ENCODE data around the gene ZP2. TPM values are rescaled to one million over a fixed set of nuclear protein-coding genes. Genes with fewer than 3 reads are reported as not detected.

ZP2 gene
- total RNA-seq, 1 donor from 2014 or later: 0.67 TPM

DNA sequence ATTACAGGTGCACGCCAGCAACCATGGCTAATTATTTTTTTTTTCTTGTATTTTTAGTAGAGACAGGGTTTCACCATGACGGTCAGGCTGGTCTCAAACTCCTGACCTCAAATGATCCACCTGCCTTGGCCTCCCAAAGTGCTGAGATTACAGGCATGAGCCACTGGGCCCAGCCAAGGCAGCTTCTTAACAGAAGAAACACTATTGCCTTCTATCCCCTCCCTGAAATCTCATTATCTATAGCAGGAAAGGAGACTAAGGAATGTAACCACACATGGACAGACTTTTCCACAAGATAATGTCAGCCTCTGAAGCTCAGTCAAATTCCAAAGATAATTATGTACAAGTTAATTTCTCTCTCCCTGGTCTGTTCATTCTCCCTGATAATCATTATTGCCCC, 5.7 kb upstream of the ZP2 start:
- no peak for TF ChIP-seq CTCF (IDR thresholded peaks at IDR 0.05)
- intact Hi-C loops (cut with DNase I): no loop called here
- H3K9me3 ChIP-seq: no peaks in the 10 kb centered on the region
- ATAC-seq: no peak
- no peak overlapping the region for H3K4me3 ChIP-seq
- no peaks in the 10 kb centered on the region for H3K27me3 ChIP-seq
- no peaks in the 10 kb centered on the region for H3K36me3 ChIP-seq
- H3K27ac ChIP-seq: no peak overlapping the region
- no peak for DNase-seq
- H3K4me1 ChIP-seq: no peaks in the 10 kb centered on the region

DNA sequence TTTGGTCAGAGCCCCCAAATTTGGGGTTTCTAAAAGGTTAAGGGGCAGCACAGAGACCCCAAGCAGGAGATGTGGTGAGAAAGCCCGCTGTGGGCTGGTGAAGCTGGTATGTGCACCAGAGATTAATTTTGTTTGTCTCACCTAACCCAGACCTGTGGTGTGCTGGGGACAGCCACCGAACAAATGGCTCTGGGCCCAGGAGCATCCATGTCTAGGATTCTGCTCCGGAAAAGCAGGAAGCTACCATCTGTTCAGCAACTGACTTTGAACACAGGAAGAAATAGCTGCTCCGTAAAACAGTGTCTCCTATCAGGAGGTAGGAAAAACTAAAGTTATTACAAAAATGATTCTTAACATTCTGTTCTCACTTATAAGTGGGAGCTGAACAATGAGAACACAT, 2.7 kb upstream of the ZP2 start:
- Histone ChIP-seq H3K9me3 (no peaks in the 10 kb centered on the region), H3K4me1 (no peaks in the 10 kb centered on the region), H3K4me3 (no peak overlapping the region), H3K36me3 (no peaks in the 10 kb centered on the region), H3K27ac (no peak overlapping the region), H3K27me3 (no peaks in the 10 kb centered on the region)
- DNase-seq (no peak), ATAC-seq (no peak)
- intact Hi-C loops (cut with DNase I): no loop called here
- no peak for TF ChIP-seq CTCF (IDR thresholded peaks at IDR 0.05)

DNA sequence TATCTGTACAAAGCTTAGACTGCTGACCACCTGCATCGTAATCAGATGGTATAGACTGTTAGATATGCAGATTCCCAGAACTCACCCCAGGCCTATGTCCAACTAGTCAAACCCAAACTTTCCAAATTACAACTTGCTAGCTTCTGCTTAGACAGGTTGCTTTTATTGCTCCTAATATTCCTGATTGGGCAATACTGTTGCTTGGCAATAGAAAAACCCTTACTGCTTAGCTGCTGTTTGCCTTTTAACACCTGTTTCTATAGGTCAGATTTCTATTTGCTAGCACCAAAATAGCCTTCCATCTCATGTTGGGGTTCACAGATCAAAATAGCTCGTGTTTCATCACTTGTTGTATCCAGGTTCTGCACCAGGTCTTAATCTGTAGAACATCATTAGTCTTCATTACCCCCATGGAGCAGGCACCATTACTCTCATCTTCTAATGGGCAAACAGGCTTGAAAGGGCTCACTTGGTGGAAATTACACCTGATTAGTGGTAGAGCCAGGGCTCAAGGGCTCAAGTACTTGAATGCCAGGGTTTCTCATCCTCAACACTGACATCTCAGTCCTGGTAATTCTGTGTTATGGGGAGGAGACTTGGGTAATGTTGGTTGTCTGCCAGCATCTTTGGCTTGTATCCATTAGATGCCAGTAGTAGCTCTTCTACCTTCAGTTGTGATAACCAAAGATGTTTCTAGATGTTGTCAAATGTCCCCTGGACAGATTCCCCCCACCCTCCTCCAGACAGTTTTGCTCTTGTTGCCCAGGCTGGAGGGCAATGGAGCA, 2.7 kb downstream of the ZP2 start:
- Histone ChIP-seq H3K36me3 (no peaks in the 10 kb centered on the region), H3K27ac (no peak overlapping the region)
- intact Hi-C loops (cut with DNase I): no loop called here

GRCh38 chr16:21206550-21206949, 4.8 kb downstream of the ZP2 start:
- Histone ChIP-seq H3K27ac (no peak overlapping the region), H3K4me3 (no peak overlapping the region), H3K36me3 (no peaks in the 10 kb centered on the region), H3K4me1 (no peaks in the 10 kb centered on the region), H3K9me3 (no peaks in the 10 kb centered on the region), H3K27me3 (no peaks in the 10 kb centered on the region)
- TF ChIP-seq CTCF (IDR thresholded peaks at IDR 0.05): no peak
- no peak for ATAC-seq
- intact Hi-C loops (cut with DNase I): no loop called here
- DNase-seq: no peak

More for the DNA sequence above, 2.7 kb downstream of the ZP2 start:
- H3K9me3 ChIP-seq: no peaks in the 10 kb centered on the region
- H3K4me3 ChIP-seq: no peak overlapping the region
- no peaks in the 10 kb centered on the region for H3K27me3 ChIP-seq
- DNase-seq (no peak), ATAC-seq (no peak)
- no peaks in the 10 kb centered on the region for H3K4me1 ChIP-seq
- no peak for TF ChIP-seq CTCF (IDR thresholded peaks at IDR 0.05)

DNA sequence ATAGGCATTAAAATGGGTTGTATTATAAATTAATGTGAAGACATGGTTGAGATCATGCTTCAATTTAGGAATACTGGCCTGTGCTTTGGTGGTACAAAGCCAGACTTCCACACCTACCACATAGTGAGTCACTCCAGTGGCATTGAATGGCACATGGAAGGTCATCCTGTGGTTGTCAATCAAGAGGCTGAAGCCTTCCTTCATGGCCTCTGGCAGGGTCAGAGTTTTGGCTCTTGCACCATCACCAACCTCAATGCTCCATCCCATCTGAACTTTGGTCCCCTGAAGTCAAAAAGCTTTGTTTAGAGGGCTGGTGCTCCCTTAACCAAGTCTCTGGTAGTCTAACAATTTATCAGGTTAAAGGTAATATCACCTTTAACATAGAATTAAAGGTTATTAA, 6.1 kb downstream of the ZP2 start:
- no peaks in the 10 kb centered on the region for H3K4me1 ChIP-seq
- H3K9me3 ChIP-seq: no peaks in the 10 kb centered on the region
- ATAC-seq (no peak), DNase-seq (no peak)
- peaks cover 8% of the 10 kb centered on the region for H3K27me3 ChIP-seq
- no peak overlapping the region for H3K4me3 ChIP-seq
- no peak overlapping the region for H3K27ac ChIP-seq
- intact Hi-C loops (cut with DNase I): no loop called here
- no peak for TF ChIP-seq CTCF (IDR thresholded peaks at IDR 0.05)
- no peaks in the 10 kb centered on the region for H3K36me3 ChIP-seq
